ENCODE results near the gene FAM83F. TPM values are rescaled to one million over a fixed set of nuclear protein-coding genes. Genes with fewer than 3 reads are reported as not detected.

Gene FAM83F
- polyA plus RNA-seq, 1 experiment, result not detected

- ChIA-PET CTCF (interaction anchor here (0.6 to 22.4 kb wide), 2 partner anchors 503 to 700 kb away, joined by 3 to 476 read pairs; partner anchors contain the start of gene RPS19BP1), POLR2A (no interaction called here)
- no peaks in the 10 kb centered on the region for H3K36me3 ChIP-seq (ENCODE audit: control insufficient read depth, insufficient read depth, low read length)
- no peak for TF ChIP-seq CTCF (IDR thresholded peaks at IDR 0.05; ENCODE audit: insufficient read depth, low read depth, low read length)
- H3K4me3 ChIP-seq (ENCODE audit: low read depth, low read length), result no peak overlapping the region
- H3K27me3 ChIP-seq (ENCODE audit: control insufficient read depth, insufficient read depth, low read length), result peaks cover 6% of the 10 kb centered on the region
- no peak for DNase-seq (ENCODE audit: low read depth)
These were observed 47.6 kb downstream of the FAM83F start for GRCh38 chr22:40042312-40042711.

GRCh38 chr22:40043081-40043480, 48.3 kb downstream of the FAM83F start:
- H3K4me3 ChIP-seq (ENCODE audit: low read depth, low read length), result no peak overlapping the region
- peaks cover 6% of the 10 kb centered on the region for H3K27me3 ChIP-seq (ENCODE audit: control insufficient read depth, insufficient read depth, low read length)
- DNase-seq (ENCODE audit: low read depth), result no peak
- H3K36me3 ChIP-seq (ENCODE audit: control insufficient read depth, insufficient read depth, low read length), result no peaks in the 10 kb centered on the region
- TF ChIP-seq CTCF (IDR thresholded peaks at IDR 0.05; ENCODE audit: insufficient read depth, low read depth, low read length), result no peak
- ChIA-PET CTCF (interaction anchor here (0.8 to 3.9 kb wide), 2 partner anchors 18 to 305 kb away, joined by 3 to 23 read pairs; partner anchors contain the start of gene ADSL), POLR2A (interaction anchor here (1.3 kb wide), 1 partner anchor 523 kb away, joined by 18 read pairs; the partner anchor contains the start of gene ATF4)

- ChIA-PET POLR2A (interaction anchor here (0.6 to 1.3 kb wide), 5 partner anchors 137 to 607 kb away, joined by 3 to 18 read pairs (median 4); partner anchors contain the start of gene ATF4), CTCF (interaction anchor here (0.9 to 3.9 kb wide), 6 partner anchors 12 to 515 kb away, joined by 3 to 23 read pairs (median 5); partner anchors contain the start of gene ADSL)
- no peak for DNase-seq (ENCODE audit: low read depth)
- peaks cover 6% of the 10 kb centered on the region for H3K27me3 ChIP-seq (ENCODE audit: control insufficient read depth, insufficient read depth, low read length)
- H3K36me3 ChIP-seq (ENCODE audit: control insufficient read depth, insufficient read depth, low read length), result no peaks in the 10 kb centered on the region
- H3K4me3 ChIP-seq (ENCODE audit: low read depth, low read length), result peak overlapping the region; percentile 80
- TF ChIP-seq CTCF (IDR thresholded peaks at IDR 0.05; ENCODE audit: insufficient read depth, low read depth, low read length), result no peak
These were observed 49.0 kb downstream of the FAM83F start for GRCh38 chr22:40043793-40044101.

GRCh38 chr22:40044102-40044869, 49.5 kb downstream of the FAM83F start:
- no peak for TF ChIP-seq CTCF (IDR thresholded peaks at IDR 0.05; ENCODE audit: insufficient read depth, low read depth, low read length)
- POLR2A ChIA-PET, result interaction anchor here (0.6 to 1.3 kb wide), 9 partner anchors 19 to 725 kb away, joined by 3 to 18 read pairs (median 3); partner anchors contain the start of genes ATF4 and RPL3
- Histone ChIP-seq H3K27me3 (ENCODE audit: control insufficient read depth, insufficient read depth, low read length) (peaks cover 6% of the 10 kb centered on the region), H3K36me3 (ENCODE audit: control insufficient read depth, insufficient read depth, low read length) (no peaks in the 10 kb centered on the region), H3K4me3 (ENCODE audit: low read depth, low read length) (peak overlapping the region; percentile 80)
- CTCF ChIA-PET, result interaction anchor here (0.9 to 3.9 kb wide), 9 partner anchors 10 to 515 kb away, joined by 3 to 23 read pairs (median 5); partner anchors contain the start of genes ADSL and TNRC6B
- peak; percentile 96 for DNase-seq (ENCODE audit: low read depth)
